Tibial artery (tissue), 4 donors: ENCODE results near the gene PTPRS.

ENCODE experiments used
- DNase-seq, 2 donors: peaks; one replicate each; pipeline ENCODE4 v3.0.0-alpha.2; 2019
- H3K27ac ChIP-seq, 2 donors: fragments of 200-600 bp; sonication (generic) in 1 of 2; 1 replicate in 1 of 2; 2 replicates in 1 of 2; pipeline ENCODE4 v1.5.1; 2018 to 2019; ENCODE audit warnings: mild to moderate bottlenecking in 1 of 2
- H3K27me3 ChIP-seq, 2 donors: fragments of 200-600 bp; sonication (generic) in 1 of 2; one replicate each; pipeline versions ENCODE4 v1.5.1 to v1.6.0; 2016 to 2019
- H3K36me3 ChIP-seq, 3 donors: fragments of 200-600 bp; sonication (generic) in 2 of 3; one replicate each; pipeline ENCODE4 v1.5.1; 2016 to 2019; ENCODE audit warnings: mild to moderate bottlenecking in 2 of 3
- H3K4me1 ChIP-seq, 4 donors: fragments of 200-600 bp; sonication (generic) in 2 of 4; 1 replicate in 3 of 4; 2 replicates in 1 of 4; pipeline ENCODE4 v1.5.1; 2016 to 2019
- H3K4me3 ChIP-seq, 2 donors: fragments of 200-600 bp; sonication (generic) in 1 of 2; 1 replicate in 1 of 2; 2 replicates in 1 of 2; pipeline ENCODE4 v1.5.1; 2018 to 2019; ENCODE audit warnings: mild to moderate bottlenecking in 2 of 2
- H3K9me3 ChIP-seq, 3 donors: fragments of 200-600 bp; sonication (generic) in 1 of 3; one replicate each; pipeline ENCODE4 v1.5.1; 2016 to 2019
- intact Hi-C: fragments of 100-400 bp; cut with DNase I; formaldehyde crosslinking; loops from one replicate; pipeline ENCODE4 v1.15.0; 2023; ENCODE audit warnings: low total_unique reads
- TF ChIP-seq, protein P1 (sequence below), 2 experiments: fragments of 200-600 bp in 1 of 2; fragments of 450-650 bp in 1 of 2; IDR thresholded peaks; one replicate each; pipeline ENCODE4 v1.5.1; 2017 to 2019; ENCODE audit warnings: antibody characterized with exemption in 2 of 2, mild to moderate bottlenecking in 1 of 2, moderate library complexity in 1 of 2

Gene PTPRS

GRCh38 chr19:5292453-5292821 is 48.2 kb downstream of the PTPRS start:
- intact Hi-C loops: no loop called here
- TF ChIP-seq, protein P1, sequence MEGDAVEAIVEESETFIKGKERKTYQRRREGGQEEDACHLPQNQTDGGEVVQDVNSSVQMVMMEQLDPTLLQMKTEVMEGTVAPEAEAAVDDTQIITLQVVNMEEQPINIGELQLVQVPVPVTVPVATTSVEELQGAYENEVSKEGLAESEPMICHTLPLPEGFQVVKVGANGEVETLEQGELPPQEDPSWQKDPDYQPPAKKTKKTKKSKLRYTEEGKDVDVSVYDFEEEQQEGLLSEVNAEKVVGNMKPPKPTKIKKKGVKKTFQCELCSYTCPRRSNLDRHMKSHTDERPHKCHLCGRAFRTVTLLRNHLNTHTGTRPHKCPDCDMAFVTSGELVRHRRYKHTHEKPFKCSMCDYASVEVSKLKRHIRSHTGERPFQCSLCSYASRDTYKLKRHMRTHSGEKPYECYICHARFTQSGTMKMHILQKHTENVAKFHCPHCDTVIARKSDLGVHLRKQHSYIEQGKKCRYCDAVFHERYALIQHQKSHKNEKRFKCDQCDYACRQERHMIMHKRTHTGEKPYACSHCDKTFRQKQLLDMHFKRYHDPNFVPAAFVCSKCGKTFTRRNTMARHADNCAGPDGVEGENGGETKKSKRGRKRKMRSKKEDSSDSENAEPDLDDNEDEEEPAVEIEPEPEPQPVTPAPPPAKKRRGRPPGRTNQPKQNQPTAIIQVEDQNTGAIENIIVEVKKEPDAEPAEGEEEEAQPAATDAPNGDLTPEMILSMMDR (IDR thresholded peaks at IDR 0.05): no peak
- Histone ChIP-seq H3K4me3 (peak overlapping the region; percentile 81 to 89), H3K9me3 (no peaks in the 10 kb centered on the region), H3K27ac (peak overlapping the region; percentile 82), H3K36me3 (no peaks in the 10 kb centered on the region), H3K27me3 (no peaks in the 10 kb centered on the region), H3K4me1 (peaks cover 0 to 62% (median 41%) of the 10 kb centered on the region in 4 donors)
- peak; percentile 52 to 79 for DNase-seq

DNA sequence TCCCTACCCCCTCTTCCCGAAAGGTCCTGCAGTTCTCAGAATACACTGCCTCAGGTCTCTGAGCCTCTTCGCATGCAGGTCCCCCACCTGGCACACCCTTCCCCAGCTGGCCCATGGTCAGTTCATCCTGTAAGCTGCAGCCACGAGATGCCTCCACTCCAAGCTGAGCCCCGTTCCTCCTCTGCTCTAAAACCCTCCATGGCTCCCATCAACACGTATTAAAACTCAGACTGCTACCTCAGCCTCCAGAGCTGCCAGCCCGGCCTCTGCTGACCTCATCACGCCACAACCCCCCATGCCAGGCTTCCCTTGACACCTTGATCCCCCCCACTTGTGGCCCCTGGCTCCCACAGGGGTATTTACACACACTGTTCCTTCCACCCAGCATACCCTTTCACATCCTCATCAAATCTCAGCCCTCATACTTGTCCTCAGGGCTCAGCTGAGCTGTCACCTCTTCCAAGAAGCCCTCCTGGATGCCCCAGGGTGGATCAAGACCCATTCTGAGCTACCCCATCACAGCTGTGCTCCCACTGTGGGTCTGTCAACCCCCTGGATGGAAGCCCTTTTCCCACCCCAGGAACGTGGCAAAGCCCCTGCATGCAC is 48.9 kb downstream of the PTPRS start:
- no peak for DNase-seq
- Histone ChIP-seq H3K4me1 (peaks cover 0 to 62% (median 41%) of the 10 kb centered on the region in 4 donors), H3K36me3 (no peaks in the 10 kb centered on the region), H3K27ac (peak overlapping the region; percentile 82), H3K9me3 (no peaks in the 10 kb centered on the region), H3K27me3 (no peaks in the 10 kb centered on the region), H3K4me3 (peak overlapping the region; percentile 81 to 89)
- TF ChIP-seq, protein P1 (IDR thresholded peaks at IDR 0.05): no peak
- intact Hi-C loops: no loop called here
